Measurements from ENCODE around the gene CD79B. TPM values are rescaled to one million over a fixed set of nuclear protein-coding genes. Genes with fewer than 3 reads are reported as not detected.

Gene CD79B
- total RNA-seq, 1 experiment from 2014 or later: 0.59 TPM

DNA sequence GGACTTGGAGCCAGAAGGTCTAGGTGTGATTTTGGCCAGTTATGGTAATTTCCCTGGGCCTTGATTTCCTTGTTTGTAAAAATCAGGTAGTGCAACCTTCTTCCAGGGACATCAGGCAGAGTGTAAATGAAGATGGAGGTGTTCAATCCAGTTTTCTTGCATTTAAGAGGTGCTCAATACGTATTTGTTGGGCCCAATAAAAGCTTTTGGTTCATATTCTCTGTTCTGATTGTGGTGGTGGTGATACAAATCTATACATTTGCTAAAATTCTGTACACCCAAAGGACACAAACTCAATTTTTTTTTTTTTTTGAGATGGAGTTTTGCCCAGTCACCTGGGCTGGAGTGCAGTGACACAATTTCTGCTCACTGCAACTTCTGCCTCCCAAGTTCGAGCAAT lies 6.0 kb downstream of the CD79B start:
- TF ChIP-seq, protein P1, sequence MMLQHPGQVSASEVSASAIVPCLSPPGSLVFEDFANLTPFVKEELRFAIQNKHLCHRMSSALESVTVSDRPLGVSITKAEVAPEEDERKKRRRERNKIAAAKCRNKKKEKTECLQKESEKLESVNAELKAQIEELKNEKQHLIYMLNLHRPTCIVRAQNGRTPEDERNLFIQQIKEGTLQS (IDR thresholded peaks at IDR 0.05): no peak
- no peak for TF ChIP-seq JUND (IDR thresholded peaks at IDR 0.05)
- TF ChIP-seq, protein P2, sequence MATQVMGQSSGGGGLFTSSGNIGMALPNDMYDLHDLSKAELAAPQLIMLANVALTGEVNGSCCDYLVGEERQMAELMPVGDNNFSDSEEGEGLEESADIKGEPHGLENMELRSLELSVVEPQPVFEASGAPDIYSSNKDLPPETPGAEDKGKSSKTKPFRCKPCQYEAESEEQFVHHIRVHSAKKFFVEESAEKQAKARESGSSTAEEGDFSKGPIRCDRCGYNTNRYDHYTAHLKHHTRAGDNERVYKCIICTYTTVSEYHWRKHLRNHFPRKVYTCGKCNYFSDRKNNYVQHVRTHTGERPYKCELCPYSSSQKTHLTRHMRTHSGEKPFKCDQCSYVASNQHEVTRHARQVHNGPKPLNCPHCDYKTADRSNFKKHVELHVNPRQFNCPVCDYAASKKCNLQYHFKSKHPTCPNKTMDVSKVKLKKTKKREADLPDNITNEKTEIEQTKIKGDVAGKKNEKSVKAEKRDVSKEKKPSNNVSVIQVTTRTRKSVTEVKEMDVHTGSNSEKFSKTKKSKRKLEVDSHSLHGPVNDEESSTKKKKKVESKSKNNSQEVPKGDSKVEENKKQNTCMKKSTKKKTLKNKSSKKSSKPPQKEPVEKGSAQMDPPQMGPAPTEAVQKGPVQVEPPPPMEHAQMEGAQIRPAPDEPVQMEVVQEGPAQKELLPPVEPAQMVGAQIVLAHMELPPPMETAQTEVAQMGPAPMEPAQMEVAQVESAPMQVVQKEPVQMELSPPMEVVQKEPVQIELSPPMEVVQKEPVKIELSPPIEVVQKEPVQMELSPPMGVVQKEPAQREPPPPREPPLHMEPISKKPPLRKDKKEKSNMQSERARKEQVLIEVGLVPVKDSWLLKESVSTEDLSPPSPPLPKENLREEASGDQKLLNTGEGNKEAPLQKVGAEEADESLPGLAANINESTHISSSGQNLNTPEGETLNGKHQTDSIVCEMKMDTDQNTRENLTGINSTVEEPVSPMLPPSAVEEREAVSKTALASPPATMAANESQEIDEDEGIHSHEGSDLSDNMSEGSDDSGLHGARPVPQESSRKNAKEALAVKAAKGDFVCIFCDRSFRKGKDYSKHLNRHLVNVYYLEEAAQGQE (IDR thresholded peaks at IDR 0.05; ENCODE audit: low read depth): no peak
- TF ChIP-seq ELF1 (IDR thresholded peaks at IDR 0.05; ENCODE audit: borderline replicate concordance, low read depth): no peak
- no peak for TF ChIP-seq EGR1 (IDR thresholded peaks at IDR 0.05; ENCODE audit: low read depth)
- TF ChIP-seq POLR2AphosphoS5 (IDR thresholded peaks at IDR 0.05; ENCODE audit: low read depth, low read length): no peak
- TF ChIP-seq SRF (IDR thresholded peaks at IDR 0.05; ENCODE audit: low read depth): no peak
- no peak for TF ChIP-seq CBX3 (IDR thresholded peaks at IDR 0.05; ENCODE audit: low read depth)
- no peak for TF ChIP-seq EZH2phosphoT487 (IDR thresholded peaks at IDR 0.05; ENCODE audit: borderline replicate concordance)
- TF ChIP-seq TCF7L2 (IDR thresholded peaks at IDR 0.05; ENCODE audit: borderline replicate concordance, extremely low read depth, insufficient read depth, insufficient read length): no peak
- TF ChIP-seq, protein P3, sequence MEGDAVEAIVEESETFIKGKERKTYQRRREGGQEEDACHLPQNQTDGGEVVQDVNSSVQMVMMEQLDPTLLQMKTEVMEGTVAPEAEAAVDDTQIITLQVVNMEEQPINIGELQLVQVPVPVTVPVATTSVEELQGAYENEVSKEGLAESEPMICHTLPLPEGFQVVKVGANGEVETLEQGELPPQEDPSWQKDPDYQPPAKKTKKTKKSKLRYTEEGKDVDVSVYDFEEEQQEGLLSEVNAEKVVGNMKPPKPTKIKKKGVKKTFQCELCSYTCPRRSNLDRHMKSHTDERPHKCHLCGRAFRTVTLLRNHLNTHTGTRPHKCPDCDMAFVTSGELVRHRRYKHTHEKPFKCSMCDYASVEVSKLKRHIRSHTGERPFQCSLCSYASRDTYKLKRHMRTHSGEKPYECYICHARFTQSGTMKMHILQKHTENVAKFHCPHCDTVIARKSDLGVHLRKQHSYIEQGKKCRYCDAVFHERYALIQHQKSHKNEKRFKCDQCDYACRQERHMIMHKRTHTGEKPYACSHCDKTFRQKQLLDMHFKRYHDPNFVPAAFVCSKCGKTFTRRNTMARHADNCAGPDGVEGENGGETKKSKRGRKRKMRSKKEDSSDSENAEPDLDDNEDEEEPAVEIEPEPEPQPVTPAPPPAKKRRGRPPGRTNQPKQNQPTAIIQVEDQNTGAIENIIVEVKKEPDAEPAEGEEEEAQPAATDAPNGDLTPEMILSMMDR (IDR thresholded peaks at IDR 0.05 in 2 of 3, conservative IDR thresholded peaks at IDR 0.05 in 1 of 3; ENCODE audit: borderline replicate concordance in 1 of 3, insufficient read depth in 1 of 3, low read depth in 2 of 3, low read length in 2 of 3): no peak
- TF ChIP-seq RAD21 (IDR thresholded peaks at IDR 0.05; ENCODE audit: low read depth): no peak
- no peak for TF ChIP-seq SP1 (IDR thresholded peaks at IDR 0.05; ENCODE audit: low read depth)
- TF ChIP-seq ZFX (IDR thresholded peaks at IDR 0.05): no peak
- no peak for TF ChIP-seq CEBPB (IDR thresholded peaks at IDR 0.05; ENCODE audit: low read depth)
- no peak for TF ChIP-seq FOSL1 (IDR thresholded peaks at IDR 0.05; ENCODE audit: low read depth)
- TF ChIP-seq ZNF274 (IDR thresholded peaks at IDR 0.05; ENCODE audit: low read depth, low read length): no peak
- Histone ChIP-seq H3K27ac (ENCODE audit: low read depth, low read length) (no peak overlapping the region), H3K4me2 (ENCODE audit: low read length) (no peak overlapping the region), H3K9me2 (ENCODE audit: insufficient read depth) (no peaks in the 10 kb centered on the region), H2AFZ (ENCODE audit: low read depth, low read length, poor library complexity, severe bottlenecking) (no peak overlapping the region), H3K4me3 (replicated peaks in 1 of 2; ENCODE audit: low read depth in 1 of 2, low read length in 2 of 2) (no peak overlapping the region), H3K9me3 (ENCODE audit: control insufficient read depth in 1 of 2, insufficient read depth in 1 of 2, low read depth in 1 of 2, low read length in 2 of 2) (no peaks in the 10 kb centered on the region), H3K36me3 (ENCODE audit: control insufficient read depth in 1 of 2, insufficient read depth in 2 of 2, low read length in 2 of 2) (no peaks in the 10 kb centered on the region), H3K79me2 (ENCODE audit: insufficient read depth, low read length) (no peaks in the 10 kb centered on the region), H4K20me1 (ENCODE audit: insufficient read depth) (no peaks in the 10 kb centered on the region), H3K4me1 (ENCODE audit: control insufficient read depth in 1 of 2, insufficient read depth in 2 of 2, low read length in 2 of 2) (peaks cover 0 to 4% of the 10 kb centered on the region in 2 experiments; a peak in 2 of 4 replicates), H3K27me3 (ENCODE audit: insufficient read depth, low read length) (no peaks in the 10 kb centered on the region), H3K9ac (ENCODE audit: low read length) (no peak overlapping the region)
- ATAC-seq (no peak), DNase-seq (ENCODE audit: low read depth, low spot score) (no peak)
- intact Hi-C loops (cut with micrococcal nuclease): no loop called here
- no TSS peak for BruUV-seq (replicated peaks)
- ChIA-PET CTCF (no interaction called here), RAD21 (ENCODE audit: low non-redundant PET in 1 of 2, low total read pairs in 2 of 2, uncharacterized antibody in 2 of 2, unreplicated experiment in 2 of 2) (no interaction called here), POLR2A (no interaction called here)

All from HCT116 (cell line).